Testis (tissue), 3 donors: ENCODE measurements around the gene SEPTIN8. TPM values are rescaled to one million over a fixed set of nuclear protein-coding genes. Genes with fewer than 3 reads are reported as not detected.

Experiments
- DNase-seq: peaks from one replicate; pipeline ENCODE4 v3.0.0-alpha.2; 2019
- H3K27ac ChIP-seq, 2 donors: fragments of 200-600 bp; sonication (generic); one replicate each; pipeline ENCODE4 v1.5.1; 2019
- H3K27me3 ChIP-seq: fragments of 200-600 bp; sonication (generic); one replicate; pipeline ENCODE4 v1.5.1; 2019
- H3K36me3 ChIP-seq: fragments of 200-600 bp; sonication (generic); one replicate; pipeline ENCODE4 v1.5.1; 2017; ENCODE audit warnings: low read depth; ENCODE audit errors: missing control alignments
- H3K4me1 ChIP-seq: fragments of 200-600 bp; sonication (generic); one replicate; pipeline ENCODE4 v1.5.1; 2019
- H3K4me3 ChIP-seq, 2 donors: fragments of 200-600 bp; sonication (generic); one replicate each; pipeline ENCODE4 v1.5.1; 2017 to 2019
- H3K9me3 ChIP-seq: fragments of 200-600 bp; sonication (generic); one replicate; pipeline ENCODE4 v1.5.1; 2017
- POLR2A ChIP-seq: fragments of 450-650 bp; IDR thresholded peaks from one replicate; pipeline ENCODE4 v1.6.1; 2017; ENCODE audit warnings: antibody characterized with exemption, mild to moderate bottlenecking, moderate library complexity
- WGBS, 2 donors: methylation state at CpG; one replicate each; pipeline ENCODE4 v1.1.5; 2018; 5-methylcytosine and 5-hydroxymethylcytosine counted together
- intact Hi-C: fragments of 100-400 bp; cut with DNase I; formaldehyde crosslinking; loops from one replicate; pipeline ENCODE4 v1.15.1; 2023; ENCODE audit warnings: low total_unique reads
- polyA plus RNA-seq: library from polyadenylated mRNA; stranded (reverse); fragments of 350-450 nt; fragmentation: Illumina TruSeq; extraction: RNeasy Lipid Tissue Mini Kit (QIAGEN cat#74804); gene quantifications from one replicate; pipeline ENCODE4 v1.2.3, GENCODE V29; 2014; ENCODE audit warnings: low read depth, low replicate concordance; ENCODE audit not compliant: insufficient read depth
- total RNA-seq, 2 donors: library from RNA; depleted of rRNA; stranded (reverse); fragments of >200 nt; gene quantifications; one replicate each; pipeline ENCODE4 v1.2.3, GENCODE V29; 2016
- TF ChIP-seq, protein P1 (sequence below), 3 experiments: fragments of 450-650 bp in 2 of 3; fragments of 200-600 bp in 1 of 3; sonication (generic) in 1 of 3; IDR thresholded peaks; one replicate each; pipeline ENCODE4 v1.5.1; 2016 to 2019; ENCODE audit warnings: antibody characterized with exemption in 3 of 3, mild to moderate bottlenecking in 2 of 3, moderate library complexity in 1 of 3

The SEPTIN8 gene
- total and polyA plus RNA-seq, 3 donors from 2014 or later = 12.4 to 16.4 (median 13.9) TPM

DNA sequence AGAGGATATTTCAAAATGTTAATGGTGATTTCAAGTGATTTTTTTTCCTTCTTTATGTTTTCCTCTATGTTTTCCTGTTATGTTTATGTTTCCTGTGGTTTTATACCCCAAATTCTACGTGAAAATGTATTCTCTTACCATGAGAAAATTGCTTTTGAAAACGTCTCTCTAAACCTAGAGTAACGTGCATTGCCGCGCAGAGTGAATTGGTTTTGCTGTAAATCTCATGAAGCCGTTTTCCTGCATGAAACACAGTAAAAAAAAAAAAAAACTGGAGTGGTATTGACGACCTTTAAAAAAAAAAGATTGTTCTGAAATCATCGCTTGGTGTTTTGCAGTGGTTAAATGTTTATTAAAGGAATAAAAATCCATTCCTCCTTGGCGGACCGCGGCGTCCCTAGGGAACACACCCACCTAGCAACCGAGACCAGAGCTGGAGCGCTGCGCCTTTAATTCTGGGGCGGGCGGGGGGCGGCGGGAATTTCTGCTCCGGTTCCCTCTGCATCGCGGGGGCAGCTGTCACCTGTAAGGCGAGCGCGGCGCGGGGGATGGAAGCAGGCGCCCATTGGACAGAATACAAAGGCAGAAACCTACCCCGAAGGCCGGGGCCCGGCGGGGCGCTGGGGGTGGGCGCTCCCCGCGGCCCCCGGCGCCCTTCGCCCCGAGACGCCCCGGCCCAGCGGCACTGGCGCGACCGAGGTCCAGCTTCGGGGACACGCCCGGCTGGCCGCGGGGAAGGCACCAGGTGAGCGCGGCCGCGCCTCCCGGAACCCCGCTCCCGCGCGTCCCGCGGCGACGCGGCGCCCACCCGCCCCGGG lies 36.0 kb upstream of the SEPTIN8 start, which contains the start of gene SOWAHA:
TSS of gene SOWAHA (plus strand) at position 522 of the 818 bp plus-strand sequence. CDS start 320 bp downstream, outside the sequence.
- Histone ChIP-seq H3K9me3 (no peaks in the 10 kb centered on the region), H3K4me1 (no peaks in the 10 kb centered on the region), H3K27me3 (no peaks in the 10 kb centered on the region), H3K4me3 (peak within 1 kb of the TSS; percentile 48 to 60), H3K27ac (peak within 1 kb of the TSS; percentile 29 to 45), H3K36me3 (no peaks in the 10 kb centered on the region)
- WGBS, 2 donors = 4 to 10% methylated on average over 28 to 47 of the region's 68 CpGs
- TF ChIP-seq, protein P1, sequence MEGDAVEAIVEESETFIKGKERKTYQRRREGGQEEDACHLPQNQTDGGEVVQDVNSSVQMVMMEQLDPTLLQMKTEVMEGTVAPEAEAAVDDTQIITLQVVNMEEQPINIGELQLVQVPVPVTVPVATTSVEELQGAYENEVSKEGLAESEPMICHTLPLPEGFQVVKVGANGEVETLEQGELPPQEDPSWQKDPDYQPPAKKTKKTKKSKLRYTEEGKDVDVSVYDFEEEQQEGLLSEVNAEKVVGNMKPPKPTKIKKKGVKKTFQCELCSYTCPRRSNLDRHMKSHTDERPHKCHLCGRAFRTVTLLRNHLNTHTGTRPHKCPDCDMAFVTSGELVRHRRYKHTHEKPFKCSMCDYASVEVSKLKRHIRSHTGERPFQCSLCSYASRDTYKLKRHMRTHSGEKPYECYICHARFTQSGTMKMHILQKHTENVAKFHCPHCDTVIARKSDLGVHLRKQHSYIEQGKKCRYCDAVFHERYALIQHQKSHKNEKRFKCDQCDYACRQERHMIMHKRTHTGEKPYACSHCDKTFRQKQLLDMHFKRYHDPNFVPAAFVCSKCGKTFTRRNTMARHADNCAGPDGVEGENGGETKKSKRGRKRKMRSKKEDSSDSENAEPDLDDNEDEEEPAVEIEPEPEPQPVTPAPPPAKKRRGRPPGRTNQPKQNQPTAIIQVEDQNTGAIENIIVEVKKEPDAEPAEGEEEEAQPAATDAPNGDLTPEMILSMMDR (IDR thresholded peaks at IDR 0.05) = no peak
- TF ChIP-seq POLR2A = no peak
- intact Hi-C loops = no loop called here
- DNase-seq = peak; percentile 51

DNA sequence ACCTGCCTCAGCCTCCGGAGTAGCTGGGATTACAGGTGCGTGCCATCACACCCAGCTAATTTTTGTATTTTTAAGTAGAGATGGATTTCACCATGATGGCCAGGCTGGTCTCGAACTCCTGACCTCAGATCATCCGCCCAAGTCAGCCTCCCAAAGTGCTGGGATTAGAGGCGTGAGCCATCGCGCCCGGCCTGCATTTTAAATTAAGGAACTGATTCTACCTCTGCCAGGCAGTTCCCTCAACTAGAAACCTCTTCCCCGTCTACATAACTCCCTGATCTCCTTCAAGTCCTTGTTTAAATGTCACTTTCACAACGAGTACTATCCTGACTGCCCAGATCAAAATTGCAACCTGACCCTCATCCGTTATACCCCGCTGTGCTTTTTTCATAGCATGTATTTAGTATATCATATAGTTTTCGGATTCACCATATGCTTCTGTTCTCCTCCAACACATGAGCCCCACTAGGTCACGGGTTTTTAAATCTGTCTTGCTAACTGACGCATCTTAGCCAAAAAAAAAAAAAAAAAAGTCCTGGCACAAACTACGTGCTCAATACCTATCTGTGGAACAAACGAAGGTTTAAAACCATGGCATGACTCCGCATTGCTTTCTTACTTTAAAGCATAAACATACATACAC lies 35.2 kb upstream of the SEPTIN8 start:
- intact Hi-C loops = no loop called here
- no peak for DNase-seq
- H3K4me1 ChIP-seq = no peaks in the 10 kb centered on the region
- H3K36me3 ChIP-seq = no peaks in the 10 kb centered on the region
- 42 to 43% methylated on average over 18 of the region's 18 CpGs for WGBS, 2 donors
- TF ChIP-seq, protein P1 (IDR thresholded peaks at IDR 0.05) = no peak
- no peaks in the 10 kb centered on the region for H3K9me3 ChIP-seq
- no peak overlapping the region for H3K4me3 ChIP-seq
- H3K27ac ChIP-seq = no peak overlapping the region
- H3K27me3 ChIP-seq = no peaks in the 10 kb centered on the region

DNA sequence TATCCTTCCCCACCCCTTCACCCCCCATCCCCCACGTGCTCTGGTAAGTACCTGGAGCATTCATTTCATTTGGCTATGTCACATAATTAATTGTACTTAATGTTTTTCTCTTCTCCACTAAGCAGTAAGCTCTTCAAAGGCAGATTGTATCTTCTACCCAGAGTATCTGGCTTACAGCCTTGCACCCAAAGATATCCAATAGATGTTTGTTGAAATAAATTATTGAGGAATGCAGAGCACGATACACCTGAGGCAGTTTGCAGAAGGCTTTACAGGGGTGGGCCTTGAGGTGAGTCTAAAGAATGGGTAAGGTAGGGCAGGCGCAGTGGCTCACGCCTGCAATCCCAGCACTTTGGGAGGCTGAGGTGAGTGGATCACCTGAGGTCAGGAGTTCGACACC lies 33.6 kb upstream of the SEPTIN8 start:
- no peak overlapping the region for H3K4me3 ChIP-seq
- H3K27me3 ChIP-seq = no peaks in the 10 kb centered on the region
- DNase-seq = no peak
- H3K4me1 ChIP-seq = no peaks in the 10 kb centered on the region
- no peak overlapping the region for H3K27ac ChIP-seq
- no peaks in the 10 kb centered on the region for H3K9me3 ChIP-seq
- H3K36me3 ChIP-seq = no peaks in the 10 kb centered on the region
- no peak for TF ChIP-seq POLR2A
- TF ChIP-seq, protein P1 (IDR thresholded peaks at IDR 0.05) = no peak
- intact Hi-C loops = no loop called here
- WGBS, 2 donors = 81 to 86% methylated on average over 5 of the region's 5 CpGs

DNA sequence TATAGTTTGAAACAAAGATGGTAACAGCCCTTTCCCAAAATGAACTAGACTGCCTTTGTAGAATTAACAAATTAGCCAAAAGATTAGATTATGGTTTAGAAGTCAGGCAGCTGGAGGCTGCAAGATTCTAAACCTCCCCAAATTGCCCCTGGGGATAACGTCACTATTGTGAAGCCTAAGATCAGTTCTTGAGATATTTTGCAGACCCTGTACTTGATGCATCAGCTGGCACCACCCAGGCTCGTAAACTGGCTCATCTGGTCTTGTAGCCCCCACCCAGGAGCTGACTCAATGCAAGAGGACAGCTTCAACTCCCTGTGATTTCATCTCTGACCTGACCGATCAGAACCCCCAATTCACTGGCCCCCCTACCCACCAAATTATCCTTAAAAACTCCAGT lies 31.8 kb upstream of the SEPTIN8 start:
- Histone ChIP-seq H3K27ac (no peak overlapping the region), H3K9me3 (no peaks in the 10 kb centered on the region), H3K4me3 (no peak overlapping the region), H3K27me3 (no peaks in the 10 kb centered on the region), H3K4me1 (no peaks in the 10 kb centered on the region), H3K36me3 (no peaks in the 10 kb centered on the region)
- WGBS, 2 donors = 49 to 56% methylated on average over 3 of the region's 3 CpGs
- TF ChIP-seq, protein P1 (IDR thresholded peaks at IDR 0.05) = no peak
- no peak for TF ChIP-seq POLR2A
- intact Hi-C loops = no loop called here
- peak; percentile 5 for DNase-seq
